HG02970 (cell line): ENCODE measurements around the gene NAT10.

Experiments used
- ATAC-seq: cut with Tn5 transposase; IDR thresholded peaks from one replicate; pipeline ENCODE4 v1.9.1; 2021; ENCODE audit warnings: mild to moderate bottlenecking, moderate library complexity, moderate number of reproducible peaks; ENCODE audit not compliant: unreplicated experiment, low FRiP score

Gene NAT10

DNA sequence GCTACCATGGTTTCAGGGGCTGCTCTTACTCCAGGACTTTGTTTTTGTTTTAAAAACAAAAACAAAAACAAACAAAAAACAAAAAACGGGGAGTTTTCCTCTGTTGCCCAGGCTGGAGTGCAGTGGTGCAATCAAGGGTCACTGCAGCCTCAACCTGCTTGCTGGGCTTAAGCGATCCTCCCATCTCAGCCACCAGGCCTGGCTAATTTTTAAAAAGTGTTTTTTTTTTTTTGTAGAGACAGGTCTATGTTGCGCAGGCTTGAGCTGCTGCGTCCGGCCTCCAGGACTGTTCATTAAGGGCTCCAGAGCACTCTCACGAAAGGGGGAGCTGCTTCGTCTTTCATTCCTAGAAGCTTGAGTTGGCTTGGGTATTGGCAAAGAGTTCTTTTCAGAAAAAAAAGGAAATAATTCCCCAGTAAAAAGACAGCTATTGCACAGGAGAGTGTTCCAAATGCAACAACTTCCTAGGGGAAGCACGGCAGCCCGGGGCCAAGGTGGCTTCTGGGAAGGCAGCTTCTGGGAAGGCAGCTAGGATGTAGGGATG lies 78.5 kb downstream of the NAT10 start:
- ATAC-seq: no peak

DNA sequence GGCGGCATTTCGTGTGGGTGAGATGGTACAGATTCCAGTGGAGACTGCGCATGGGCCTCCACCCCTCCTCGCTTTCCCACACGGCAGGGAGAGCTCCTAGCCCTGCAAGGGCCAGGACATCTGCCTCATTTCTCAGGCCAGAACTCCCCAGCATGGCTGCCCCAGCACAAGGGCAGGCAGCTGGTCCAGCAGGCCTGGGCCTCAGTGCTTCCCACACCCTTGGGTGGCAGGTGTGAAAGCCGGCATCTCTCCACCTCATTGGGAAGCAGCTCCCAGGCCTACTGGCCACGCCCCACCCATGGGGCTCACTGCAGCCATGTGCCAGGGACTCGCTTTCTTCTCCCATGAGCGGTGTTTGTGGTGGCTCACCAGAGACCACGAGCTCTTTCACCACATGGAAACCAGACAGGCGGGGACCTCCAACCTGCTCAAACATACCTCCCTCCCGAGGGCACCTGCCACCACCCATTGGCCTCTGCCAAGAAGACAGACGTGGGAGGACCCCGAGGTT lies 79.1 kb downstream of the NAT10 start:
- ATAC-seq: no peak

DNA sequence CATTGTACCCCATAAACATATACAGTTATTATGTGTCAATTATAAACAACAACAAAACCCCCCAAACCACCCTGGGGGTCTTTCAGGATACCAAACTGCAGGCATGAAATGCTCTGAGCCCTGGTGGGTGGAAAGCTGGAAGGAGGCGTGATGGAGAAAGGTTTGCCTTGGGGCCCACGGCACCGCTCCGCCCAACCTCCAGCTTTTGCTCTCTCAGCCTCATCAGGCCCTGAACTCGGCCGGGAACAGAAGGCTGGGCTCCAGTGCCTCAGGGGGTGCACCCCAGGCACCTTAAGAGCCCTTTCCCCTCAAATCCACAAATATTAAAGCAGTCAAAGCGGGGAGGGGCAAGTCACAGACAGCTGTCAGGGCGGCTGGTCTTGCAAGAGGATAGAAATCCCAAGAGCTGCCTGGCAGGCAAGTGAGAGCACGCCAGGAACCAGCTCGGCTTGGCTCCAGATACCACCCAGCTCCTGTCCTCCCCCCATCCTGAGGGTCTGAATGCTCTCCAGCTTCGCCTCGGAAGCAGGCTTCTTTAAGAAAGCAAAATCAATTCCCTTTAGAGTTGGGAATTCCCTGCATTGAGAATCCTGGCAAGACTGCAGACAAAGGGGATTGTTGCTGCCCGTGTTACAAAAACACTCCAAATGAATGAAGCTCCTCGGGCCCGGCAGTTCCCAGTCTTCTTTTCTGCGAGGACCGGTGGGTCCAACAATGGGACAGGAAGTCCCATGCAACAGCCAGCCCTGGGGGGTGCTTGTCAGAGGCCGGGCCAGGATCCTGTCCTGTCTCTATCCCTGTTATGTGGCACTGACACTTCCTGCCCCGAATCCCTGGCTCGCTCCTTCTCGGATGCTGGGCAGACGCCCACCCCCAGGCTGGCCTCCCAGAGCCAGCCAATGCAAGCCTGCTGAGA lies 80.8 kb downstream of the NAT10 start:
- no peak for ATAC-seq

DNA sequence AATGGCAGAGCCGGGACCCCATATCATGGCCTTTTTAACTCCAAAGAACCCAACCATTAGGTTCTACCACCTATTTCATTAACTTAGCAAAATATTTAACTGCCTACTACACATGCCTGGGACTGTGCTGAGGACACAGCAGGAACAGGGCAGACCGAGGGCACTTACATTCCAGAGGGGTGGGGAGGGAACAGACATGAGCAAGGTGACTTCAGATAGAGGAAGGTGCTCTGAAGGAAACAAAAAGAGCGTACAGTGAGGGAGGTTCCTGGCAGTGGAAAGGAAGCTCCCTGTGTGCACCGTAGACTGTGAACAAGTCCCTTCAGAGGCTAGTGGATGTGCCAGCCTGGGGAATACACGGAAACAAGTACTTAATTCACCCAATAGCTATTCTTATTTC lies 82.8 kb downstream of the NAT10 start:
- no peak for ATAC-seq

DNA sequence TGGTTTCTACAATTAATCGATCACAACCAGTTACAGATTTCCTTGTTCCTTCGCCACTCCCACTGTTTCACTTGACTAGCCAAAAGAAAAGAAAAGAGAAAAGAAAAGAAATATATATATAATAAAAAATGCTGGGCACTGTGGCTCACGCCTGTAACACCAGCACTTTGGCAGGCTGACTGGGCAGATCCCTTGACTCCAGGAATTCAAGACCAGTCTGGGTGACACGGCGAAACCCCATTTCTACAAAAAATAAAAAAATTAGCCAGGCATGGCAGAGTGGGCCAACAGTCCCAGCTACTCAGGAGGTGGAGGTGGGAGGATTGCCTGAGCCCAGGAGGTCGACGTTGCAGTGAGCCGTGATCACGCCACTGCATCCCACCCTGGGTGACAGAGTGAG lies 83.8 kb downstream of the NAT10 start:
- ATAC-seq: no peak

DNA sequence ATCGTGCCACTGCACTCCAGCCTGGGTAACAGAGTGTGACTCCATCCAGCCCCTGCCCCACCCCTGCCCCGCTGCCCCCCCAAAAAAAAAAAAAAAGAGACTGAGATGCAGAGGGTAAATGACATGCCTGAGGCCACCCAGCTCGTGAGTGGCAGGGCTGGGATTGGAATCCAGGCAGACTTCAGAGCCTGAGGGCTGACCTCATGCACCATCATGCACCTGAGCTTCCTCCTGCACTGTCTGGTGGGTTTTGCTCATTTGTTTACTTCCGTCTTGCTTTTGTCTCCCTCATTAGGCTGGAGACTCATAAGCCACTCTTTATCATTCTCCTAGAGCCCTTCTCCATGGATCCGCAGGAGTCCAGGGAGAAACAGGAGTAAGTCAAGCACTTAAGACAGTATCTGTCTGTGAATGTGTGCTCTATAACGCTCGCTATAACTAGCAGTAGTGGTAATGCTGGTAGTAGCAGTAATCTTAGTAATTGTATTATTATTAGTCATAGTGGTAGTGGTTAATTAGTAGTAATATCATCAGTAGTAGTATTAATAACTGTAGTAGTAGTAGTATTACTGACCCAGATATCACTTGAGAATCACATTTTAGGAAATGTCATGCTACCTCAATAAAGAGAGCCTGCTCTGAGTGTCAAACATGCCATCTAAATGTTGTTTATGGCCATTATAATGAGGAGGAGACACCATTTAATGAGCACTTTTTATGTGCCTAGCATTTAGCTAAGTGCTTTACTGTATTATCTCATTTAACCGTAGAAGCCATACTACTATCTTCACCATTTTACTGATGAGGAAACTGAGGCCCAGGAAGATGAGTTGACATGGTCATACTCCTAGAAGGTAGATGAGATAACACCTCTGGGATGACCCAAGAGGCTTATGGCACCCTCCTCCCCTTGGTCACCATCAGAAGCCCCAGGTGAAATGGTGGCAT lies 85.0 kb downstream of the NAT10 start:
- ATAC-seq: no peak

DNA sequence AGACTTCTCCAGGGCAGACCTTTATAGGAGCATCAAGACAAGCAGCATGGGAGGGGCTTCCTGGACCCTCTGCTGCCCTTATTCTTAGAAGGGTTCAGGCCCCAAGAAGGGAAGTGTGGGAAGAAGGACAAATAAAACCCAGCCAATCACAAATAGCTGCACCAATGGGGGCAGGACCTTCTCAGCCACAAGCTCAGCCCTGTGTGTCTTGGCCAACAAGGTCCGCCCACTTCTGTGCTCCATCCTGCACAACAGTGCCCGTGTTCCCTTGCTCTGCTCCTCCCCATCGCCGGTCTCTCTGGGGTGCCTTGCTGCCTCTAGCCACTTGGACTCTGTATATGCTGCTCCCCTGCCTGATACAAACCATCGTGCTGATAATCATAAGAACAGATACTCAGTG lies 86.1 kb downstream of the NAT10 start:
- ATAC-seq: no peak

DNA sequence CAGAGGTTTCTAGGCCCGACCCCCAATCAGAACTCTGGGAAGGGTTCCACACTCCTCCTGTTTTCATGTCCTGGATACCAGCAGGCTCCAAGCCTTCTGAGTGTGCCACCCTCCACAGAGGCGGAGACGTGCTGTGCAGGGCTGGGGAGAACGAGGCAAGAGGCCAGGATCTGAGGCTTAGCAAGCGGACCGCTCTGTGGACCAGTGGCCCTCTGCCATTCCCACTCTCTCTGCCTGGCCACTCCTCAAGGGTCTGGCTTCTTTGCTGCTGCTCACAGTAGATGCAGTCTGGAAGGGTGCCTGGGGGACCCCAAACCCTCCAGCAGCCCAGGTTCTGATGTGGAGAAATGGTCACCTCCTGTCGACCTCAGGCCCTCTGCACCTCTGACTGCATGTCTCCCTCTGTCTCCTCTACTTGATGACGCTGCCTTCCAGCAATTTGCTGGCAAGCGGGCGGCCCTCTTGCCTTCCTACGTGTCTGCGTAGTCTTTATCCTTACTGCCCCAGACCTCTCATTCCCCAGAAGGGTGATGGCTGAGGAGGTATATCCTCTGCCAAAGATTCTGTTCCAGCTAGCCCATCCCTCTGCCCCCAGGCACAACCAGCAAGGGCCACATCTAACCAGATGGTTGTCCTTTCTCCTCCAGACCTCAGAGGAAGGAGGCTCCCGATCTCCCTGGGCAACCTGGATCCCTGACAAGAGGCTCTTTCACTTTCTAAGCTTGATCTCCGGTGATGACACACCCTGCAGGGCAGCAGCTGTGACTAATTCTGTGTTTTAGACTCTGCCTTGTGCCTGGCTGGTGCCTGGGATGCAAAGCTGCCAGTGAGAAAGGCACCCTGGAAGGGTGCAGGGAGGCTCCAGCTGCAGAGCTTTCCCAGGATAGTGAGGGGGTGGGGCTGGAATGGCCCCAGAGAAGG lies 87.3 kb downstream of the NAT10 start:
- ATAC-seq: no peak

DNA sequence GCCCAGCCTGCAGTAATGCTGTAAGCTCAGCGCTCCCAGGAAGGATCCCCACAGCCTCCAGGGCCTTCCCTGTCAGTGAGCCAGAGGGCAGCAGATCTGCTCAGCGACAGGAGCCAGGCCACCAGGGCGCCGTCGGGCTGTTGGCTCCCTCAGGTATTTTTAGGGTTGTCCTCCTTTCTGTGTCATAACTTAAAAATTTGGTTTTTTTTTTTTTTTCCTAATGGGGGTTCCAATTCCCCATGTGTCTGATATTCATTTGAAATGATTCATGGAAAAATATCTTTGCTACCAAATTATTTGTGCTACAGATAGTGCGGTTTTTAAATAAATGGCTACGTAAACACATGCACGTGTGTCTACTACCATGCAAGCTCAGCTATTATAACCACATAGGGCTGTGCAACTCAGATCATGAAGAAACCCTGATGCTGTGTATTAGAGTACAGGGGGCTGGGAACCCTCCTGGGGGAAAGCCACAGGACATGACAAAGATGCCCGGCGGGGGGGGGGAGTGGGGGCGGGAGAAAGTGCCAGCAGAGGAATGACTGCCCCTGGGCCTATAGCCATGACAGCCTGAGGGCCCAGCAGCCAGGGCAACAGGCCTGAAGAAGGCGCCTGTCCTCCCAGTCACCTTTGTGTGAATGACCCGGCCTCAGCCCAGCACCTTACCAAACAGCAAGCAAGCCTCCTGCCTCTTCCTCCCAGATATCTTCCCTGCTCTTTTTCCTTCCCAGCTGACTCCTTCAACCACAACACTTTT lies 89.3 kb downstream of the NAT10 start:
- ATAC-seq: no peak
